GM12891 (cell line): ENCODE data around the gene PLCL1.

ENCODE experiments used
- PAX5 ChIP-seq: IDR thresholded peaks from 2 replicates; pipeline ENCODE4 v1.6.1; 2011; ENCODE audit warnings: low read length, moderate library complexity, mild to moderate bottlenecking; ENCODE audit not compliant: insufficient read depth, severe bottlenecking
- POLR2A ChIP-seq: IDR thresholded peaks from 2 replicates; pipeline ENCODE4 v1.6.1; 2011; ENCODE audit warnings: low read depth, low read length, control low read depth
- POLR2AphosphoS5 ChIP-seq: IDR thresholded peaks from 2 replicates; pipeline ENCODE4 v1.6.1; 2011; ENCODE audit warnings: low read depth, low read length, control low read depth
- TAF1 ChIP-seq: IDR thresholded peaks from 2 replicates; pipeline ENCODE4 v1.6.1; 2011; ENCODE audit warnings: low read depth, low read length, control low read depth

DNA sequence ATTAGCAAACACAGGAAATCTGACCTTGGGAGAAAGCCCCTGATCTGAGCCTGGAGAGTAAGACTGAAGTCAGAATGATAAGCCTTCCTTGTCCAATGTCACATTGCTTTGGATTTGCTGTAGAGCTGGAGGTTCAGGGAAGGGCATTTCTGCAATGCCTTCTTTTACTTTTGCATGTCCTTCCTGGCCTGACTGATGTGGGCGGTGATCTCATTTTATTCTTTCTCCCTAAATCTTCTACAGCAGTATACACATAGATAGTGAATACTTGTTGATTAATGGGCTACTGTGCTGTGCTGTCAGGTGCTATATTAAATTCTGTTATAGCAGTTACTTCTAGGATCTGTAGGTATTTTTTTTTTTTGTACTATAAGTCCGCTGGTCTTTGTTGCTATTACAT lies 62.6 kb downstream of the PLCL1 start:
- no peak for TF ChIP-seq POLR2A
- TF ChIP-seq POLR2AphosphoS5 = no peak
- TF ChIP-seq TAF1 = no peak
- no peak for TF ChIP-seq PAX5
